Measurements from ENCODE around the gene STX1A.
"Not testable (repeated sequence)": the region's sequence is repeated elsewhere in the genome, so short reads cannot be mapped to it uniquely, and the experiment has no call there.

Gene STX1A

DNA sequence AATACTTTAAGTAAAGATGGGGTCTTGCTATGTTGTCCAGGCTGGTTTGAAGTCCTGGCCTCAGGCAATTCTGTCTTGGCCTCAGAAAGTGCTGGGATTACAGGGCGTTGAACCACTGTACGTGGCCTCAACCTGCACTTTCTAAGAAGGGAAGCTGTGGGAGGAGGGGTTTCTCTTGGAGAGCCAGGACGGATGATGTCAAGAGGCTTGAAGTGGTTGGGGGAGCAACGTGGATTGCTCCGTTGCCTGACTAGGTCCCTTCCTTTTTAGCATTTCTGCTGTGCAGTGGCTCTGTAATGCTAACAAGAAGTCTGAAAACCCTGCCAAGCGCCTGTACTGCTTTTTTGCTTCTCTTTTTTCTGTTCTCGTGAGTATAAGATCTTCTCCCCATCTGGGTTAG, 28.8 kb downstream of the STX1A start:
- Mint-ChIP-seq H3K4me1 (ENCODE audit: low read depth) (peaks cover 24% of the 10 kb centered on the region), H3K9me3 (no peaks in the 10 kb centered on the region), H3K27me3 (no peaks in the 10 kb centered on the region), H3K36me3 (ENCODE audit: low read depth) (peaks cover 93% of the 10 kb centered on the region), H3K4me3 (no peak overlapping the region), H3K27ac (peak overlapping the region; percentile 11)
- DNase-seq: no peak

DNA sequence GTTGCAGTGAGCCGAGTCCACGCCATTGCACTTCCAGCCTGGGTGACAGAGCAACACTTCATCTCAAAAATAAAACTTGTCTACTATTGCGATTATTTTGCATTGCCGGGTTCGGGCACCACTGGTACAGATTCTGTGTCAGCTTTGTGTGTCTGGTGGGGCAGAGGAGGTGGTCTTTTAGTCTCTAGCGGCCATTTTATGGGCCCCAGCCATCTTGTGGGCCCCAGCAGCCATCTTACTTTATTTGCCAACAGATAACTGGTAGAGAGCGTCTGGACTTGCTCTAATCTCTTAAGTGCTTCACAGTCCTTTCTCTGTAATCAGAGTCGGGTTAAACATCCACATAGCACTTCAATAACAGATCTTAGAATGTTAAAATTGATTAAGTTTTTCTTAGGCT, 31.2 kb downstream of the STX1A start:
- DNase-seq: no peak
- H3K27ac Mint-ChIP-seq: peak overlapping the region; percentile 55
- H3K27me3 Mint-ChIP-seq: no peaks in the 10 kb centered on the region
- peaks cover 83% of the 10 kb centered on the region for H3K36me3 Mint-ChIP-seq (ENCODE audit: low read depth)
- H3K4me3 Mint-ChIP-seq: no peak overlapping the region
- H3K9me3 Mint-ChIP-seq: no peaks in the 10 kb centered on the region
- peaks cover 34% of the 10 kb centered on the region for H3K4me1 Mint-ChIP-seq (ENCODE audit: low read depth)

DNA sequence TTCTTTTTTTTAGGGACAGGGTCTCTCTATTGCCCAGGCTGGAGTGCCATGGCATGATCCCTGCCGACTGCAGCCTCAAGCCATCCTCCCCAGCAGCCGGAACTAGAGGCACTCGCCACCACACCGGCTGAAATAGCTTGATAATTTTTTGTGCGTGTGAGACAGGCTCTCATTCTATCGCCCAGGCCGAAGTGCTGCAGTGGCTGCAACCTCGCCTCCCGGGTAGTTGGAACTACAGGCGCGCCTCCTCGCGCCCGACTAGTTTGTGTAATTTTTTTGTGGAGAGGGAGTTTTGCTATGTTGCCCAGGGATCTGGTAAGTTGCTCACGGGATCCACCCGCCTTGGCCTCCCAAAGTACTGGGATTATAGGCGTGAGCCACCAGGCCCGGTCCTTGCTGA, 34.2 kb downstream of the STX1A start:
- Mint-ChIP-seq H3K27ac (no peak overlapping the region), H3K36me3 (ENCODE audit: low read depth) (peaks cover 74% of the 10 kb centered on the region), H3K9me3 (no peaks in the 10 kb centered on the region), H3K4me3 (peak overlapping the region; percentile 99), H3K27me3 (no peaks in the 10 kb centered on the region), H3K4me1 (ENCODE audit: low read depth) (peaks cover 54% of the 10 kb centered on the region)
- DNase-seq: no peak

DNA sequence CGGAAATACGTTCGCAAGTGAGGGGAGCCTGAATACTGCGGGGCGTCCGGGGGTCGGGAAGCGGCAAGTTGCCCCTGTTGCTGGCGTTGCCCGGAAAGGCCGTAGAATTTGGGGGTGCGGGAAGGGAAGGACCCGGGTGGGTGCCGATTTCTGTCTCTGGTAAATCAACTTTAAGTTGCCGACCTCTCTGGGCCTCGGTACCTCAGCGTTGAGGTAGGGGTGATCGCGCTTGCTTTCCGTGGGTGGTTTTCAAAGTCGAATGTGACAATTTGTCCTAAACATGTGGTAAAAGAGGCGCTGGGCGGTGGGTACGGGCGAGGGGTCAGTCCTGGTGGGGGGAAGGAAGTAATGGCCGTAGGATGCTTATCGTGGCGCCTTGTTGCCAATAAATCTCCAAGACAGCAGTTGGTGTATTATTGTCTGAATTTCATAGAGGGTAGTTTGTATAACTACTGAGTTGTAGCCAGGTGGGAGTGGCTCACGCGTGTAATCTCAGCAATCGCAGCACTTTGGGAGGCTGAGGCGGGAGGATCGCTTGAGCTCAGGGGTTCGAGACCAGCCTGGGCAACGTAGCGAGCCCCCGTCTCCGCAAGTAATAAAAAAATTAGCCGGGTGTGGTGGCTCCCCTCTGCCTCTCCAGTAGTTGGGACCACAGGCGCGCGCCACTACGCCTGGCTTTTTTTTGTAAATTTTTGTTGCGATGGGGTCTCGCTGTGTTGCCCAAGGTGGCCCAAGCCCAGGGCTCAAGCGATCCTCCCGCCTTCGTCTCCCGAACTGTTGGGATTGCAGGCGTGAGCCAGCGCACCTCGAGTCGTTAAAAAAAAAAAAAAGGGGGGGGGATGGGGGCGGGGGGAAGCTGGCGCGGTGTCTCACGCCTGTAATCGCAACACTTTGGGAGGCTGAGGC, 35.4 kb downstream of the STX1A start:
- DNase-seq: no peak
- Mint-ChIP-seq H3K27me3 (no peaks in the 10 kb centered on the region), H3K36me3 (ENCODE audit: low read depth) (peaks cover 74% of the 10 kb centered on the region), H3K9me3 (no peaks in the 10 kb centered on the region), H3K4me3 (peak overlapping the region; percentile 99), H3K27ac (peak overlapping the region; percentile 98), H3K4me1 (ENCODE audit: low read depth) (peaks cover 55% of the 10 kb centered on the region)

DNA sequence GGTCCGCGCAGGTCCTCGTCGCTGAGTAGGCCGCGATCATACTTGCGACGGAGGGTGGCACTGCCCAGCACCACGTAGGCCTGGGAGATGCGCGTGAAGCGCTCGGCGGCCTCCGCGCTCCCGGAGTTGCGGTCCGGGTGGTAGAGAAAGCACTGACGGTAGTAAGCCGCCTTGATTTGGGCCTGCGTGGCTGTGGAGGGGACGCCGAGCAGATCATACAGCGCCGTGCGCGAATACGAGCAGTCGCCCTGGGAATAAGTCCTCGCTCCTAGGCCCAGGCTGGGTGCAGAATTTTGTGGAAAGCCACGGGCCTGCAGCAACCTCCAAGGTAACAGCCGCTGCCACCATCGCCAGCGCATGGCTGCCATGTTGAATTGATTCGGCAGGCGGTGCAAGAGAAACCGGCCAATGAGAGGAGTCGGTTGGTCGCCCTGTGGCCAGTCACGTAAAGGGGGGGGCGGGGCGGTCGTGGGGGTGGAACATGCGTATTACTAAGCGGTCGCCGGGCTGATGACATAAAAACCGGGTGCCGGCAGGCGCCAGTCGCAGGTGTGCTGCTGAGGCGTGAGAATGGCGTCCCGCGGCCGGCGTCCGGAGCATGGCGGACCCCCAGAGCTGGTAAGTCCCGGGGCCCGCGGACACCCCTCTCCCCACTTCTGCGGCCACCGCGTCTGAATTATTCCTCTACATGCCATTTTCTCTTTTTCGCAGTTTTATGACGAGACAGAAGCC, 36.2 kb downstream of the STX1A start, which contains the start of the genes BUD23 and DNAJC30:
Gene BUD23 (plus strand): TSS at position 542 of the 732 bp plus-strand sequence. CDS start 29 bp downstream, at position 571.
Gene DNAJC30 (minus strand): TSS at position 398 of the 732 bp plus-strand sequence. CDS start 30 bp downstream, at position 368.
- no peaks in the 10 kb centered on the region for H3K27me3 Mint-ChIP-seq
- no peaks in the 10 kb centered on the region for H3K9me3 Mint-ChIP-seq
- peak within 1 kb of the TSS; percentile 98 for H3K27ac Mint-ChIP-seq
- H3K4me1 Mint-ChIP-seq (ENCODE audit: low read depth): peaks cover 48% of the 10 kb centered on the region
- peaks cover 74% of the 10 kb centered on the region for H3K36me3 Mint-ChIP-seq (ENCODE audit: low read depth)
- DNase-seq: peak; percentile 95
- H3K4me3 Mint-ChIP-seq: peak within 1 kb of the TSS; percentile 99

DNA sequence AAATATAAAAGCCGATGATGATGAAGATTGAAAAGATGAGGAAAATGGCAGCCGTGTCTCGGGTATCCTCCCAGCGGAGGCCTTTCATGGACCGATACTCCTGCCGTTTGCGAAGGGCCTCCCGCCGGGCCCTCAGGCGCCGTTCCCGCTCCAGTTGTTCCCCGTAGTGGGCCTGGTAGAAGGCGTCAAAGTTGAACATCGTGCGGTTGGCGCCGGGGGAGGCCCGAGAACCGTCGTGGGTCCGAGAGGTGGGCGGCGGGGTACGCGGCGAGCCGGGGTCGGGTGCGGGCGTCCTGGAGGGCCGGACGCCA, 36.8 kb downstream of the STX1A start:
- peak overlapping the region; percentile 99 for H3K4me3 Mint-ChIP-seq
- peak overlapping the region; percentile 98 for H3K27ac Mint-ChIP-seq
- no peak for DNase-seq
- peaks cover 76% of the 10 kb centered on the region for H3K36me3 Mint-ChIP-seq (ENCODE audit: low read depth)
- H3K4me1 Mint-ChIP-seq (ENCODE audit: low read depth): peaks cover 47% of the 10 kb centered on the region
- no peaks in the 10 kb centered on the region for H3K9me3 Mint-ChIP-seq
- H3K27me3 Mint-ChIP-seq: no peaks in the 10 kb centered on the region

DNA sequence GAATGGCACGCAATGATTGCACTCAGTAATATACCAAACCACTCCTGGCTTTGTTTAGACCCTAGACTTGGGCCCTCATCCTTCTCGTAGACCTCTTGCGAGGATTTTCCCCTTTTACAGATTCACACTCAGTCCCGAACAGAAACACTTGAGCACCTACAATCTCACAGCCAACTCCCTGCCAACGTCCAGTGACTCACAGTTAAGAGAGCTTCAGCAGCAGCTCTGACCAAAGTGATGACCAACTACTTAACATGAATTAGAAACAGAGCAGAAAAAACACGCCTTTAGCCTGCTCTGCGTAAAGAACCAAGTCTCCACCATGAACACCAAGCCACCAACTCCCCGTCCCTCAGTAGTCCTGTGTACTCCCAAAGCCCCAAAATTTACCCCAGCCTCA, 38.4 kb downstream of the STX1A start:
- H3K27me3 Mint-ChIP-seq: no peaks in the 10 kb centered on the region
- H3K4me1 Mint-ChIP-seq (ENCODE audit: low read depth): peaks cover 40% of the 10 kb centered on the region
- H3K36me3 Mint-ChIP-seq (ENCODE audit: low read depth): peaks cover 67% of the 10 kb centered on the region
- no peak for DNase-seq
- H3K4me3 Mint-ChIP-seq: peak overlapping the region; percentile 99
- H3K9me3 Mint-ChIP-seq: no peaks in the 10 kb centered on the region
- H3K27ac Mint-ChIP-seq: peak overlapping the region; percentile 8

DNA sequence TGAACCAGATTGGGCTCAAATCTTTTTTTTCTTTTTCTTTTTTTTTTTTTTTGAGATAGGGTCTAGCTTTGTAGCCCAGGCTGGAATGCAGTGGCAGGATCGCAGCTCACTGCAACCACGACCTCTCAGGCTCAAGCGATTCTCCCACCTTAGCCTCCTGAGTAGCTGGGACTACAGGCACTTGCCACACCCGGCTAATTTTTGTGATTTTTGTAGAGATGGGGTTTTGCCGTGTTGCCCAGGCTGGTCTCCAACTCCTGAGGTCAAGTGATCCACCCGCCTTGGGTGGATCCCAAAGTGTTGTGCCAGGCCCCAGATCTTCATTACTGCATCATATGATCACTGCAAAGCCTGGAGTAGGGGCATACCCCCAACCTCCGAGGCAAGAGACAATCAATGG, 39.0 kb downstream of the STX1A start:
- Mint-ChIP-seq H3K9me3 (no peaks in the 10 kb centered on the region), H3K27ac (peak overlapping the region; percentile 22), H3K4me3 (peak overlapping the region; percentile 99), H3K4me1 (ENCODE audit: low read depth) (peaks cover 39% of the 10 kb centered on the region), H3K27me3 (no peaks in the 10 kb centered on the region), H3K36me3 (ENCODE audit: low read depth) (peaks cover 63% of the 10 kb centered on the region)
- no peak for DNase-seq

DNA sequence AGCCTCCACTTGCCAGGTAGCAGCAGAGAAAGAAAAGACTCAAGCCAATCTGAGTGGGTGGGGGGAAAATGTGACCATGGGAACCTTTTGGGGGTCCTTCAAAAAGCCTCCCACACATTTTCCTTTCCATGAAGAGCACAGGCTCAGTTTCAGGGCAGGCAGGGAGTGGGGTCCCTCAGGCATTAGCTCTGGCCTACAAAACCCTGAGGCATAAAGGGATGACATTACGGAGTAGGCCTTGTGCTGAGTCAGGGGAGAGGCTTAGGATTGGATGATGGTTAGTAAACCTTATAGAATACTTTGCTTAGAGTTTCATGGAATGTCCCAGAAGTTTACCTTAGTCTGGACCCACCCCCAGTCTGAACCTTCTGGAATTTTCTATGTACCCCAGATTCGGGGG, 39.8 kb downstream of the STX1A start:
- Mint-ChIP-seq H3K9me3 (no peaks in the 10 kb centered on the region), H3K4me3 (no peak overlapping the region), H3K27ac (peak overlapping the region; percentile 47), H3K36me3 (ENCODE audit: low read depth) (peaks cover 58% of the 10 kb centered on the region), H3K27me3 (no peaks in the 10 kb centered on the region), H3K4me1 (ENCODE audit: low read depth) (peaks cover 32% of the 10 kb centered on the region)
- no peak for DNase-seq

DNA sequence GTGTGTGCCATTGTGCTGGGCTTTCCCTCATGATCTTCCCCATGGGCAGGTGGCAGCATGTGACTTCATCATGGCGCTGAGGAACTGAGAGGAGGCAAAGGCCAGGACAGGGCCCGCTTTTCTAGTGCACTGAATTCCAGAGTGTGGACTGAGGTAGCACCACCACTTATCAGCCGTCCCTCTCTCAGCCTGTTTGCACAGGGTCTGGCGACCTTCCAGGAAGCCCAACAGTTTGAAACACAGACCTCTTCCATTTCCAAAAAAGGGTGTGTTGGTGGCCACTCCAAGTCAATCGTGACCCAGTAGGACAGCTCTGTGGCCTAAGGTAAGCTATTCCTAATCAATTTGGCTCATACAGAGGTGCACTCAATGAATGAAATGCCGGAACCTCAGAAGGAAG, 40.6 kb downstream of the STX1A start:
- H3K4me1 Mint-ChIP-seq (ENCODE audit: low read depth): peaks cover 30% of the 10 kb centered on the region
- H3K36me3 Mint-ChIP-seq (ENCODE audit: low read depth): peaks cover 56% of the 10 kb centered on the region
- H3K27me3 Mint-ChIP-seq: no peaks in the 10 kb centered on the region
- no peak for DNase-seq
- no peaks in the 10 kb centered on the region for H3K9me3 Mint-ChIP-seq
- no peak overlapping the region for H3K27ac Mint-ChIP-seq
- no peak overlapping the region for H3K4me3 Mint-ChIP-seq

DNA sequence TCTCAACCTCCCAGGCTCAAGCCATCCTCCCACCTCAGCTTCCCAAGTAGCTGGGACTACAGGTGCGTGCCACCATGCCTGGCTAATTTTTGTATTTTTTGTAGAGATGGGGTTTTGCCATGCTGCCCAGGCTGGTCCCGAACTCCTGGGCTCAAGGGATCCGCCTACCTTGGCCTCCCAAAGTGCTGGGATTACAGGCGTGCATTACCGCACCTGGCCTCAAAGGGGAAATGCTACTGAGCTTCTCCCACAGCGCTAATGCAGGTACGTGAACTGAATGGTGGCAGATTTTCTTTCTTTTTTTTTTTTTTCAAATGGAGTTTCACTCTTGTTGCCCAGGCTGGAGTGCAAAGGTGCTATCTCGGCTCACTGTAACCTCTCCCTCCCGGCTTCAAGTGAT, 43.4 kb downstream of the STX1A start:
- H3K9me3 Mint-ChIP-seq, H3K4me3 Mint-ChIP-seq, DNase-seq, H3K27ac Mint-ChIP-seq, H3K27me3 Mint-ChIP-seq: not testable (repeated sequence)
- Mint-ChIP-seq H3K4me1 (ENCODE audit: low read depth) (peaks cover 16% of the 10 kb centered on the region), H3K36me3 (ENCODE audit: low read depth) (peaks cover 40% of the 10 kb centered on the region)

DNA sequence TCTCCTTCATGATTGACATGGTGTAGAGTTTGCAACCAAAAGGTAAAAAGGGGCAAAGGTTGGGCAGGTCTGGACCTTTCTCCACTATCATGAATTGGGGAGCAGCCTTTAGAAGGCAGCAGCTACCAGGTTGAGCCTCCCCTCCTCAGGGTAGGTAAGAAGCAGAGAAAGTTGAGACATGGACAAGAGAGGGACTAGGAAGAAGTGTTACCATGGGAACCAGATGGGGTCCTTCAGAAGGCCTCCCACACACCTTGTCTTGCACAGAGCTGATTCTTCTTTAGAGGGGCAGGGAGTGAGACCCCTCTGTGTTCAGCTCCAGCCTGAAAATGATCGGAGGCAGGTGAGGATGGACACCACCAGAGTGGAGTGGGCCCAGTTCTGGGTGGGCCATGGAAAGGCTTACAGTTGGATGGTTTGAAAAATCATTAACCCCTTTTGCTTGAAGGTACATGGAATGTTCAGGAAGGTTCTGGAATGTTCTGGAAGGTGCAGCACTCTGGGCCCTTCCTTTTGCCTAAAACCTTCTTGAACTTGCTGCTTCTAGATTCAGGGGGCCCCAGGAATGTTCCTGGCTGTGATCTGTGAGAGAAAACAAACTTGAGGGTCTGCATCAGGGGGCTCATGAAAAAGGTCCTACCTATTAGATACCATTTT, 44.9 kb downstream of the STX1A start:
- H3K36me3 Mint-ChIP-seq (ENCODE audit: low read depth): peaks cover 25% of the 10 kb centered on the region
- H3K27me3 Mint-ChIP-seq: peaks cover 10% of the 10 kb centered on the region
- no peak overlapping the region for H3K27ac Mint-ChIP-seq
- H3K4me1 Mint-ChIP-seq (ENCODE audit: low read depth): peaks cover 2% of the 10 kb centered on the region
- DNase-seq: no peak
- no peaks in the 10 kb centered on the region for H3K9me3 Mint-ChIP-seq
- no peak overlapping the region for H3K4me3 Mint-ChIP-seq

DNA sequence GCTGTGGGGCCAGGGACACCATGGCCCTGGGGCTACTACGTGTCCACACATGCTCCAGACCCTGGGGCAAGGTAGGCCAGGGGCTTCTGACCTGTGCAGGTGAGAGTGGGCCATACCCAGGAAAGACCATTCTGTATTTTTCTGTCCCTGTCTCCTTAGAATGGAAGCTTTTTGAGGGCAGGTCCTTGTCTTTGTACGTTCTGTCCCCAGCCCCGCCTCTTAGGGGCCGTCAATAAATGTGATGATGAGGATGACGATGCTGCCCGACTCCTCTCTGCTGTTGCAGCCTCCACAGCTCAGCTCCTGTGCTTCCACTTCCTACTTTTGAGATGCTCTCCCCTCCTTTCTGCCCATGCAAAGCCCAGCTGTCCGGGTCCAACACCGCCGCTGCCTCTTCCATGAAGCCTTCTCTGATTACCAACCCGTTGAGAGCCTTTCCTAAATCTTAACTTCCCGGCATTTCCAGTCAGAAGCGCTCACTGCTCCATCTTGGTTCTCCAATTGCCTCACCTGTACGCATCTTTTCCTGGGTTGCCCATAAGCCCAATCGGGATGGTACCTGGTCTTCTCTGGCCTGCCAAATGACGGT, 47.5 kb downstream of the STX1A start:
- no peak overlapping the region for H3K27ac Mint-ChIP-seq
- no peak overlapping the region for H3K4me3 Mint-ChIP-seq
- H3K36me3 Mint-ChIP-seq (ENCODE audit: low read depth): peaks cover 2% of the 10 kb centered on the region
- H3K4me1 Mint-ChIP-seq (ENCODE audit: low read depth): peaks cover 9% of the 10 kb centered on the region
- peaks cover 25% of the 10 kb centered on the region for H3K27me3 Mint-ChIP-seq
- DNase-seq: no peak
- H3K9me3 Mint-ChIP-seq: no peaks in the 10 kb centered on the region

DNA sequence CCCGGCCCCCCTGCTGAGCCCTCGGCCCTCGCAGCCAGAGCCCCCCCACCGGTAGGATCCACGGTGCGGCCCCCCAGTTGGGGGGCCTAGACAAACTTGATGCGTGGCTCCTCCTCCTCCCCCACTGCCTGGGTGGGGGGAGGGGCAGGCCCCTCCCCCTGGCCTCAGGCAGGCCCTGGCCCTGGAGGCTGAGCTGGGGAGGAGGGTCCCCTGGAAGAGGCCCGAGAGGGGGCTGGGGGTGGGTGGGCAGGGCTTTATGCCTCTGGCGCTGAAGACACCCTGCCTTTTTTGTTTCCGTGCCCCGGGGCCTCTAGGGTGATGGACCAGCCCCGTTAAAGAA, 48.2 kb downstream of the STX1A start:
- no peaks in the 10 kb centered on the region for H3K9me3 Mint-ChIP-seq
- H3K27me3 Mint-ChIP-seq: peaks cover 29% of the 10 kb centered on the region
- no peak overlapping the region for H3K27ac Mint-ChIP-seq
- no peaks in the 10 kb centered on the region for H3K36me3 Mint-ChIP-seq (ENCODE audit: low read depth)
- peaks cover 9% of the 10 kb centered on the region for H3K4me1 Mint-ChIP-seq (ENCODE audit: low read depth)
- no peak overlapping the region for H3K4me3 Mint-ChIP-seq
- no peak for DNase-seq
